Measurements from ENCODE around the gene TEAD1.
A peak's percentile ranks its signal among the peaks of the same experiment; 100 is the strongest.

Gene TEAD1

GRCh38 chr11:12673924-12674570 is at the start of gene TEAD1:
Gene TEAD1 (plus strand): TSS chr11:12674421.
- DNase-seq (ENCODE audit: low spot score) = peak; percentile 99

DNA sequence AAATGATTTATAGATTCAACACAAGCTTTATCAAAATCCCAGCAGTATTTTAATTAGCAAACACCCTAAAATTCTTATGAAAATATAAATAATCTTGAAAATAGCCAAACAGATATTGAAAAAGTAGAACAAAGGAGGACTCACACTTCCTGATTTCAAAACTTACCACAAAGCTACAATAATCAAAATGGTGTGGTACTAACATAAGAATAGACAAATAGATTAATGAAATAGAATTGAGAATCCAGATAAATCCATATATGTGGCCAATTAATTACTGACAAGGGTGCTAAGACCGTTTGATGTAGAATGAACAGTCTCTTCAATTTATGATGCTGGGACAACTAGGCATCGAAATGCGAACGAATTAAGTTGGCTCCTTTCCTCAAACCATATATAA is 49.6 kb upstream of the TEAD1 start:
- DNase-seq (ENCODE audit: low spot score) = no peak

DNA sequence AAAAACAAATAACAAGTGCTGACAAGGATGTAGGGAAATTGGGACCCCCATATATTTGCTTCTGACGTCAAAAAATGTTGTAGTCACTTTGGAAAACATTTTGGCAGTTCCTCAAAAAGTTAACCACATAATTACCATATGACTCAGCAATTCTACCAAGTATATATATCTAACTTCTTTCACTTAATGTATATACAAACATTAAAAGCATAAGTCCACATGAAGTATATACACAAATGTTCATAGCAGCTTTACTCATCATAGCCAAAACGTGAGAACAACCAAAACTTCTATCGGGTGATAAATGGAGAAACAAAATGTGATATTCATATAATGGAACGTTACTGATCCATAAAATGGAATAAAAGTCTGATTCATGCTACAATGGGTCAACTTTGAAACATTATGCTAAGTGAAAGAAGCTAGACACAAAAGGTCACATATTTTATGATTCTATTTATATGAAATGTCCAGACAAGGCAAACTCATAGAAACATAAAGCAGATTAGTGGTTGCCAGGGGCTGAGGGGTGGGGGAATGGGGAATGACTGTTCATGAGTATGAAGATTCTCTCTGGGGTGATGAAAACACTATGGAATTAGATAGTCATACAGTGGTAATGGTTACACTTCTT is 48.7 kb upstream of the TEAD1 start:
- peak; percentile 21 for DNase-seq (ENCODE audit: low spot score)

DNA sequence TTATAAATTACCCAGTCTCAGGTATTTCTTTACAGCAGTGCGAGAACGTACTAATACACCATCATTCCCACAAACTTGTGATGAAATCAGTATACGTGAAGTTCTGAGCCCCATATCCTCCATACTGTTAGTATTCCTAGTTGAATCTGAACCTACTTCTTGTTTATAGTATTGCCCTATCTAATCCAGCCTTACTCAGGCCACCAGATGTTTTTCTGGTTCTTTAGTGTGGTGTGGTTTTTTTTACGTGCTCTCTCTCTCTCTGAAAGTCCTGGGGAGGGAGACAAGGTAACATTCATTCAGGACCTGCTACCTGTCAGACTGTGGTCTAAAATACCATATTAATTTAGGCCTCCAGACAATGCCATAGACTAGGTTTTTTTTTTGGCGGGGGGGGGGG is 47.6 kb upstream of the TEAD1 start:
- DNase-seq (ENCODE audit: low spot score) = no peak

DNA sequence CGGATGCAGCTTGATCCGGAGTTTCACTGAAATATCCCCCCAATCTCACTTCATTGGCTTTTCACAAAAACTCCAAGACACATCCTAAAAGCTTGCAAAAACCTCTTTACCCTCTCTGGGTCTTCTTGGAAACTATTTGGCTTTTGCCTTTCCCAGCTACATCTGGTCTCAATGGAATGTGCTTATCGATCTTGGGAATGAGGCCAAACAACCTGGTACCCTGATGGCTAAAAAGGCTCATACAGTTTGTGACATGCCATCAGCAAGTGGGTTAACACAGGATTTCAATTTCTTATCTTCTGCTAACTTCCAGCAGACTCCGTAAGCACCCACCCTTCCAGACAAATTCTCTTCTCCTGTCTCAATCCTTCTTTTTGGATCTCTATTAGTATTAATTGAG is 45.9 kb upstream of the TEAD1 start:
- no peak for DNase-seq (ENCODE audit: low spot score)

- no peak for DNase-seq (ENCODE audit: low spot score)
Observed at GRCh38 chr11:12629601-12630313, 44.5 kb upstream of the TEAD1 start.

- no peak for DNase-seq (ENCODE audit: low spot score)
Observed at GRCh38 chr11:12631651-12632050, 42.6 kb upstream of the TEAD1 start.

GRCh38 chr11:12634329-12634728 is 39.9 kb upstream of the TEAD1 start:
- DNase-seq (ENCODE audit: low spot score) = no peak

- DNase-seq (ENCODE audit: low spot score) = no peak
Observed at GRCh38 chr11:12636871-12637410, 37.3 kb upstream of the TEAD1 start.

DNA sequence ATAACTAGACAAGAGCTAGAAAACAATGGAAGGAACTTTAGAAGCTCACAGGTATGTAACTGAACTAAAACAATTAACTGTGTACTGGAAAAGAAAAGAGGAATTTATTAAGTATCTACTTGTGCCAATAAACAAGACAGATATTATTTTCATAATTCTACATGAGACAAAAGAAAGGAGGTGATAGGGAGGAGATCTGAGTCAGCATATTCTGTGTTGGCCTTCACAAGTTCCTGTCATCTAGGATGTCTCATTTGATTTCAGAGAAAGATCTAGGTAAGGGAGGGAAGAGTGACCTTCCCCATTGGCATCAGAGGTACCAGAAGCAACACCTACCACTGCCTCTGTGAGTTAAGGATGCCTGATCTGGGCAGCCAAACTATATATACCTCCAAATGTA is 34.8 kb upstream of the TEAD1 start:
- DNase-seq (ENCODE audit: low spot score) = no peak

GRCh38 chr11:12640355-12640754 is 33.9 kb upstream of the TEAD1 start:
- DNase-seq (ENCODE audit: low spot score) = no peak

GRCh38 chr11:12640926-12641849 is 33.0 kb upstream of the TEAD1 start:
- no peak for DNase-seq (ENCODE audit: low spot score)

DNA sequence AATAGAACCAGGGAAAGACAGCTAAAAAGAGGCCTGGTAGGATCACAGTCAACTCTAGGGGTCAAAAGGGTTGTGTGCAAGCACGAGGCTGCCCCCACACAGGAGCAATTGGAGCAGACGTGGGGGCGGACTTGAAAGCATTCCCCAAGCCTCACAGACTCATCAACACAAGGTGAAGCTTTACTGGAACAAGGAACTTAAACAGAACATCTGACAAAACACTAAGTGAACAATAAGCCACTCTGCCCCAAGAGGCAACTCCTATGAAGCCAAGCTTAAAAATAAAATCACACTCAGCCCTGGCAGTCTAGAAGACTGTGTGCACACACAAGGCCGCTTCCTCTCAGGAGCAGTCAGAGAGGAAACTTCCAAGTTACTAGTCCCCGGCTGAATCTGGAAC is 32.2 kb upstream of the TEAD1 start:
- DNase-seq (ENCODE audit: low spot score) = peak; percentile 27

DNA sequence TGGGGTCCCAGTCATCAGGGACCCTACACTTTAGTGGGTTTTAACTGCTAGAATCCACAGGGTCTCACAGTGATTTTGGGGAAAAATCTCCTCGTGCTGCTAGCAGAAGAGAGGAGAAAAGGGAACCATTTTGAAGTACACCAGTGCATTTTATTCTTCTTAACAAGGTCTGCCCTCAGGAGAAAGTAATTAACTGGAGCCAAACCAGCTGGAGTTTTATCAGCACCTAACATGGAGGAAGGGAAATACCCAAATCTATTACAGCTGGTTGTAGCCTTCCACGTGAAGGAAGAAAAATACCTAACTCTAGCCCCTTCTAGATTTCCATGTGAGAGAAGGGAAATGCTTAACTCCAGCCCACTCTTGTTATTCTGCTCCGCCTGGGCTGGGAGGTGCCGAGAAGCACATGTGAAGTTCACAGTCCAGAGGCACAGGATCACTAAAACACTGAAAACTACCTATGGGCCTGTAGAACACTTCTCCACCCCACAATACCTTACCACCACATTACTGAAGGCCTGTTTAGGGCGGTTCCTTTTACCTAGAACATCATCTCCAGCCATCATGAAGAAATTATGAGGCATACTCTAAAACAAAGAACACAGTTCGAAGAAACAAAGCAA is 31.3 kb upstream of the TEAD1 start:
- no peak for DNase-seq (ENCODE audit: low spot score)

GRCh38 chr11:12646478-12646877 is 27.7 kb upstream of the TEAD1 start:
- no peak for DNase-seq (ENCODE audit: low spot score)

- DNase-seq (ENCODE audit: low spot score) = no peak
Observed at GRCh38 chr11:12653729-12654128, 20.5 kb upstream of the TEAD1 start.

DNA sequence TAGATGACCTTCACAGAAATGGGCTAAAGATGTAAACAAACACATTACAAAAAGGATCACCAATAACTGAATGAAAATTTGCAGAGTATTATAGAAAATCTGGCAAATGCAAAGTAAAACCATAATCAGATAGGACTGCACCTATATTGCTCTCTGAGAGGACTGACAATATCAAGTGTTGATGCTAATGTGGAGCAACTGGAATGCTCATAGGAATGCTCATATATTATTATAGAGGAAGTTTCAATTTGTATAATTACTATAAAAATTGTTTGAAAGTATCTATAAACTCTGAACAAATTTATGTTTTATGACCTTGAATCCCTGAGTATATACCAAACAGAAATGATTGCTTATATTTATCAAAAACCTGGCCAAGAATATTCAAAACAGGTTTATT is 18.4 kb upstream of the TEAD1 start:
- DNase-seq (ENCODE audit: low spot score) = no peak

- DNase-seq (ENCODE audit: low spot score) = no peak
Observed at GRCh38 chr11:12657336-12657735, 16.9 kb upstream of the TEAD1 start.

DNA sequence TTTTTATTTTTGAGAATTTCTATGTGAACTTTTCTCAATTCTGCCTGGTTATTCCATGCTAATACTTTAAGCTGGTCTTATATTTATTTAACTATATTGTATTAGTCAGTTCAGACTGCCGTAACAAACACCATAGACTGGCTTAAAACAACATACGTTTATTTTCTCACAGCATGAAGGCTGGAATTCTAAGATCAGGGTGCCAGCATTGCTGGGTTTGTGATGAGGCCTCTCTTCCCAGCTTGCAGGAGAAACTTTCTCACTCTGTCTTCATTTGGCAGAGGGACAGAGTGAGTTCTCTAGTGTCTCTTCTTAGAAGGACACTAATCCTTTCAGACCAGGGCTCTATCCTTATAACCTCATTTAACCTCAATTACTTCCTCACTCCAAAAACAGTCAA is 16.2 kb upstream of the TEAD1 start:
- no peak for DNase-seq (ENCODE audit: low spot score)

GRCh38 chr11:12662101-12662689 is 12.0 kb upstream of the TEAD1 start:
- no peak for DNase-seq (ENCODE audit: low spot score)

DNA sequence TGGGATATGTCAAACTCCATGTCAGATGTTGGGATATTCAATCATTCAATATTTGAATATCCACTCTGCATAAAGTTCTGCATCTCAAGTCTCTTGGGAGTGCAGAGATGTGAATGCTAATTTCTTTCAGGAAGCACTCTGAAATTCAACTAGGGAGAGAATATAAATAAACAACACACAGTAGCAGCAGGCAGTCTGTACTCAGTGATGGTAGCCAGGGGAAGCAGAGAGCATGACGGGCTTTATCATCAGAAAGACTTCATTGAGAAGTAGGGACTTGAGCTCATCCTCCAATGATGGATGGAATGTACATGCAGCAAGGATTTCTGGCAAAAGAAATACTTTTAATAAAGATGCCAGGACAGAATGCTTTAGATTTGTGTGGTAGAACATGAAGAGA is 9.8 kb upstream of the TEAD1 start:
- no peak for DNase-seq (ENCODE audit: low spot score)
